ENCODE data around the gene KCNIP1.

DNA sequence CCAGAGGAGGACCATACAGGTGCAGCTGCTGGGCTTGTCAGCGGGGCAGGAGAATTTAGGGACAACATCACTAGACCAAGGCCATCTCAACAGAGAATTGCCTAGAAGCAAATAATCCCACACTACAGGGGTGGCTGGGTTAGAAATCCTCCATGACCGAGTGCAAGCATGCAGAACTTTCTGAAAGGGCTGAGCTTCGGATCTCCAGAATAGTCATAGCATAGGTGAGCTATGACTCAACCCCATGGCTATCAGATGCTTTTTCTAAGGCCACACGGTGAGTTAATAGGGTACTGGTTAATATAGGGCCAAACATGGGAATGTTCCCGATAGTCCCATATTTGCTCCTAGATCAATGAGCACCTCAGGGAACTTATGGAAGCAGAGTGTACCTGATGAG is 4.2 kb downstream of the KCNIP1 start:
- no peak for TF ChIP-seq EZH2phosphoT487 (IDR thresholded peaks at IDR 0.05; ENCODE audit: borderline replicate concordance)
- TF ChIP-seq RAD21 (IDR thresholded peaks at IDR 0.05; ENCODE audit: low read depth), result no peak
- TF ChIP-seq EZH2 (IDR thresholded peaks at IDR 0.05), result no peak
- TF ChIP-seq CTCF (IDR thresholded peaks at IDR 0.05 in 2 of 3, conservative IDR thresholded peaks at IDR 0.05 in 1 of 3; ENCODE audit: borderline replicate concordance in 1 of 3, insufficient read depth in 1 of 3, low read depth in 2 of 3, low read length in 2 of 3), result no peak
- TF ChIP-seq ATF3 (IDR thresholded peaks at IDR 0.05), result no peak
- TF ChIP-seq POLR2A (IDR thresholded peaks at IDR 0.05; ENCODE audit: borderline replicate concordance, extremely low read depth, insufficient read depth, insufficient read length), result no peak
- TF ChIP-seq MAX (IDR thresholded peaks at IDR 0.05), result no peak
- no peak for TF ChIP-seq JUND (IDR thresholded peaks at IDR 0.05)
- TF ChIP-seq POLR2AphosphoS5 (IDR thresholded peaks at IDR 0.05; ENCODE audit: low read depth, low read length), result no peak
- no peak for TF ChIP-seq ZNF274 (IDR thresholded peaks at IDR 0.05; ENCODE audit: low read depth, low read length)
- TF ChIP-seq CEBPB (IDR thresholded peaks at IDR 0.05; ENCODE audit: low read depth), result no peak
